Measurements from ENCODE around the gene MEDAG.

MEDAG gene

GRCh38 chr13:30873499-30873898, 32.6 kb upstream of the MEDAG start:
- no peak for DNase-seq

- DNase-seq: no peak
These were observed 32.0 kb upstream of the MEDAG start for GRCh38 chr13:30874111-30874510.

GRCh38 chr13:30874561-30874960, 31.5 kb upstream of the MEDAG start:
- DNase-seq: no peak

- DNase-seq: no peak
These were observed 28.7 kb upstream of the MEDAG start for GRCh38 chr13:30877335-30877734.

GRCh38 chr13:30880151-30880855, 25.8 kb upstream of the MEDAG start:
- no peak for DNase-seq

- DNase-seq: no peak
These were observed 25.3 kb upstream of the MEDAG start for GRCh38 chr13:30880856-30881155.

- no peak for DNase-seq
These were observed 24.9 kb upstream of the MEDAG start for GRCh38 chr13:30881191-30881651.

GRCh38 chr13:30882026-30882850, 23.8 kb upstream of the MEDAG start:
- no peak for DNase-seq

GRCh38 chr13:30882996-30883766, 22.9 kb upstream of the MEDAG start:
- no peak for DNase-seq

- DNase-seq: no peak
These were observed 21.5 kb upstream of the MEDAG start for GRCh38 chr13:30884543-30884942.

GRCh38 chr13:30889196-30889690, 16.8 kb upstream of the MEDAG start:
- no peak for DNase-seq

- no peak for DNase-seq
These were observed 13.1 kb upstream of the MEDAG start for GRCh38 chr13:30892966-30893365.

- no peak for DNase-seq
These were observed 10.3 kb upstream of the MEDAG start for GRCh38 chr13:30895773-30896172.

GRCh38 chr13:30898070-30898469, 8.0 kb upstream of the MEDAG start:
- DNase-seq: no peak

GRCh38 chr13:30898678-30899241, 7.3 kb upstream of the MEDAG start:
- no peak for DNase-seq

GRCh38 chr13:30900436-30900835, 5.6 kb upstream of the MEDAG start:
- DNase-seq: no peak

GRCh38 chr13:30900952-30901749, 4.9 kb upstream of the MEDAG start:
- no peak for DNase-seq

GRCh38 chr13:30904043-30904442, 2.0 kb upstream of the MEDAG start:
- no peak for DNase-seq

- DNase-seq: no peak
These were observed 460 bp downstream of the MEDAG start for GRCh38 chr13:30906411-30907051.

- no peak for DNase-seq
These were observed 1.2 kb downstream of the MEDAG start for GRCh38 chr13:30907121-30907861.

- no peak for DNase-seq
These were observed 2.4 kb downstream of the MEDAG start for GRCh38 chr13:30908416-30908980.
